HCT116 (cell line): ENCODE results near the gene CFAP97D2. TPM values are rescaled to one million over a fixed set of nuclear protein-coding genes. Genes with fewer than 3 reads are reported as not detected.

Source experiments
- ATAC-seq: fragments of 200-7000 bp; cut with Tn5 transposase; 2 replicates; pipeline ENCODE4 v1.9.1; 2020; ENCODE audit warnings: mild to moderate bottlenecking, moderate library complexity
- BruUV-seq: library from RNA; stranded (reverse); fragments of 400-500 nt; replicated peaks from 2 replicates; lab custom pipeline; 2021; lab: Mats Ljungman, UMichigan
- CTCF ChIA-PET: fragments of 300-600 bp; sonication (Branson Sonifier 250); formaldehyde crosslinking; loops from one replicate; lab custom pipeline; 2021; ENCODE audit warnings: antibody characterized with exemption; lab: Charles Lee
- POLR2A ChIA-PET: fragments of 300-600, 350-600 bp; sonication (Branson Sonifier 250); formaldehyde crosslinking; loops from one replicate; lab custom pipeline; 2021; ENCODE audit warnings: antibody characterized with exemption; lab: Charles Lee
- RAD21 ChIA-PET, 2 experiments: fragments of 300-600 bp; sonication (Branson Sonifier 250); formaldehyde crosslinking; loops; one replicate each; lab custom pipeline; 2023; ENCODE audit warnings: low total read pairs in 2 of 2; ENCODE audit not compliant: uncharacterized antibody in 2 of 2, unreplicated experiment in 2 of 2, low non-redundant PET in 1 of 2; lab: Charles Lee
- DNase-seq: peaks from one replicate; pipeline ENCODE4 v3.0.0-alpha.2; 2010; ENCODE audit warnings: low read depth, low spot score
- H2AFZ ChIP-seq: fragments of 200-600 bp; shearing (Covaris generic), sonication (generic); 2 replicates; pipeline ENCODE4 v1.6.1; 2017; ENCODE audit warnings: low read depth, mixed run types, mixed read lengths, antibody characterized with exemption, low read length; ENCODE audit not compliant: poor library complexity, severe bottlenecking
- H3K27ac ChIP-seq: 2 replicates; pipeline ENCODE4 v1.5.1; 2012; ENCODE audit warnings: low read depth, low read length
- H3K27me3 ChIP-seq: fragments of 200-600 bp; sonication (generic); 2 replicates; pipeline ENCODE4 v1.6.1; 2016; ENCODE audit warnings: mixed run types, low read length, mixed read lengths; ENCODE audit not compliant: insufficient read depth
- H3K36me3 ChIP-seq, 2 experiments: fragments of 200-500 bp in 1 of 2; fragments of 200-600 bp in 1 of 2; sonication (Bioruptor generic) in 1 of 2; sonication (generic) in 1 of 2; 2 replicates each; pipeline versions ENCODE4 v1.5.1 to v1.6.1; 2014 to 2016; ENCODE audit warnings: low read length in 2 of 2, inconsistent platforms in 1 of 2, mixed read lengths in 1 of 2, mixed run types in 1 of 2; ENCODE audit not compliant: insufficient read depth in 2 of 2, control insufficient read depth in 1 of 2
- H3K4me1 ChIP-seq, 2 experiments: fragments of 200-600 bp in 1 of 2; sonication (generic) in 1 of 2; 2 replicates each; pipeline versions ENCODE4 v1.5.1 to v1.6.1; 2012 to 2017; ENCODE audit warnings: low read length in 2 of 2, inconsistent platforms in 1 of 2, mild to moderate bottlenecking in 1 of 2, mixed read lengths in 1 of 2, mixed run types in 1 of 2, moderate library complexity in 1 of 2; ENCODE audit not compliant: insufficient read depth in 2 of 2, control insufficient read depth in 1 of 2
- H3K4me2 ChIP-seq: fragments of 200-600 bp; sonication (generic); 2 replicates; pipeline ENCODE4 v1.6.1; 2017; ENCODE audit warnings: mixed run types, low read length, mixed read lengths
- H3K4me3 ChIP-seq, 2 experiments: fragments of 200-600 bp in 1 of 2; sonication (generic) in 1 of 2; replicated peaks in 1 of 2; 2 replicates each; pipeline ENCODE4 v1.5.1; 2011 to 2016; ENCODE audit warnings: low read length in 2 of 2, control low read depth in 1 of 2, low read depth in 1 of 2, mild to moderate bottlenecking in 1 of 2, mixed read lengths in 1 of 2, mixed run types in 1 of 2
- H3K79me2 ChIP-seq: fragments of 200-600 bp; sonication (generic); 2 replicates; pipeline ENCODE4 v1.6.1; 2017; ENCODE audit warnings: mild to moderate bottlenecking, mixed run types, low read length, moderate library complexity, mixed read lengths; ENCODE audit not compliant: insufficient read depth
- H3K9ac ChIP-seq: fragments of 200-600 bp; sonication (generic); 2 replicates; pipeline ENCODE4 v1.6.1; 2016; ENCODE audit warnings: low read length, mixed read lengths
- H3K9me2 ChIP-seq: fragments of 200-600 bp; sonication (generic), shearing (Covaris generic); 2 replicates; pipeline ENCODE4 v1.6.1; 2017; ENCODE audit warnings: mixed run types, mild to moderate bottlenecking, moderate library complexity; ENCODE audit not compliant: insufficient read depth
- H3K9me3 ChIP-seq, 2 experiments: fragments of 200-500 bp in 1 of 2; fragments of 200-600 bp in 1 of 2; sonication (Bioruptor generic) in 1 of 2; sonication (generic) in 1 of 2; 2 replicates each; pipeline ENCODE4 v1.6.1; 2014 to 2017; ENCODE audit warnings: low read length in 2 of 2, mixed read lengths in 2 of 2, inconsistent platforms in 1 of 2, low read depth in 1 of 2, mild to moderate bottlenecking in 1 of 2, mixed run types in 1 of 2, moderate library complexity in 1 of 2; ENCODE audit not compliant: control insufficient read depth in 1 of 2, insufficient read depth in 1 of 2
- H4K20me1 ChIP-seq: fragments of 200-600 bp; sonication (generic), shearing (Covaris generic); 2 replicates; pipeline ENCODE4 v1.6.1; 2017; ENCODE audit warnings: mixed run types, mild to moderate bottlenecking, moderate library complexity; ENCODE audit not compliant: insufficient read depth
- CBX3 ChIP-seq: IDR thresholded peaks from 2 replicates; pipeline ENCODE4 v1.6.1; 2012; ENCODE audit warnings: low read depth
- CEBPB ChIP-seq: IDR thresholded peaks from 2 replicates; pipeline ENCODE4 v1.6.1; 2012; ENCODE audit warnings: low read depth
- EGR1 ChIP-seq: IDR thresholded peaks from 2 replicates; pipeline ENCODE4 v1.6.1; 2012; ENCODE audit warnings: low read depth
- EZH2 ChIP-seq: fragments of 200-600 bp; sonication (generic); IDR thresholded peaks from 2 replicates; pipeline ENCODE4 v1.6.1; 2017; ENCODE audit warnings: antibody characterized with exemption, mixed run types
- EZH2phosphoT487 ChIP-seq: fragments of 200-600 bp; IDR thresholded peaks from 2 replicates; pipeline ENCODE4 v1.6.1; 2018; ENCODE audit warnings: antibody characterized with exemption, borderline replicate concordance
- FOSL1 ChIP-seq: IDR thresholded peaks from 2 replicates; pipeline ENCODE4 v1.6.1; 2012; ENCODE audit warnings: low read depth
- JUND ChIP-seq: IDR thresholded peaks from 2 replicates; pipeline ENCODE4 v1.6.1; 2012
- POLR2AphosphoS5 ChIP-seq: IDR thresholded peaks from 2 replicates; pipeline ENCODE4 v1.6.1; 2011; ENCODE audit warnings: mild to moderate bottlenecking, low read depth, low read length, moderate library complexity
- SIN3A ChIP-seq: IDR thresholded peaks from 2 replicates; pipeline ENCODE4 v1.6.1; 2012; ENCODE audit warnings: low read depth
- SP1 ChIP-seq: IDR thresholded peaks from 2 replicates; pipeline ENCODE4 v1.6.1; 2012; ENCODE audit warnings: low read depth
- SRF ChIP-seq: IDR thresholded peaks from 2 replicates; pipeline ENCODE4 v1.6.1; 2012; ENCODE audit warnings: low read depth
- TCF7L2 ChIP-seq: IDR thresholded peaks from 2 replicates; pipeline ENCODE4 v1.7.0; 2011; ENCODE audit warnings: borderline replicate concordance, inconsistent platforms; ENCODE audit not compliant: insufficient read depth, insufficient read length; ENCODE audit errors: extremely low read depth
- ZFX ChIP-seq: fragments of 450-650 bp; IDR thresholded peaks from 2 replicates; pipeline ENCODE4 v1.6.1; 2017
- ZNF274 ChIP-seq: fragments of 200-500 bp; sonication (Bioruptor generic); IDR thresholded peaks from 2 replicates; pipeline ENCODE4 v1.6.1; 2014; ENCODE audit warnings: mild to moderate bottlenecking, low read depth, low read length, inconsistent platforms
- intact Hi-C: fragments of 100-400 bp; cut with micrococcal nuclease; formaldehyde crosslinking; loops from 2 replicates; pipeline ENCODE4 v1.10.0; 2022
- total RNA-seq: library from RNA; stranded (reverse); gene quantifications from one replicate; pipeline ENCODE4 v1.2.1, GENCODE V29; 2021; ENCODE audit not compliant: unreplicated experiment
- TF ChIP-seq, protein P1 (sequence below): IDR thresholded peaks from 2 replicates; pipeline ENCODE4 v1.6.1; 2012
- TF ChIP-seq, protein P2 (sequence below), 3 experiments: fragments of 200-600 bp in 1 of 3; sonication (generic) in 1 of 3; IDR thresholded peaks in 2 of 3; conservative IDR thresholded peaks in 1 of 3; 2 replicates each; pipeline ENCODE4 v1.5.1; 2012 to 2017; ENCODE audit warnings: low read depth in 2 of 3, low read length in 2 of 3, antibody characterized with exemption in 1 of 3, borderline replicate concordance in 1 of 3, control low read depth in 1 of 3, mild to moderate bottlenecking in 1 of 3, mixed read lengths in 1 of 3, mixed run types in 1 of 3, moderate library complexity in 1 of 3; ENCODE audit not compliant: insufficient read depth in 1 of 3
- TF ChIP-seq, protein P3 (sequence below): IDR thresholded peaks from 2 replicates; pipeline ENCODE4 v1.6.1; 2011; ENCODE audit warnings: mild to moderate bottlenecking, low read length, moderate library complexity; ENCODE audit not compliant: insufficient replicate concordance; ENCODE audit errors: extremely low read depth
- TF ChIP-seq, protein P4 (sequence below): IDR thresholded peaks from 2 replicates; pipeline ENCODE4 v1.6.1; 2012

Gene CFAP97D2
- total RNA-seq, 1 experiment from 2014 or later = not detected

DNA sequence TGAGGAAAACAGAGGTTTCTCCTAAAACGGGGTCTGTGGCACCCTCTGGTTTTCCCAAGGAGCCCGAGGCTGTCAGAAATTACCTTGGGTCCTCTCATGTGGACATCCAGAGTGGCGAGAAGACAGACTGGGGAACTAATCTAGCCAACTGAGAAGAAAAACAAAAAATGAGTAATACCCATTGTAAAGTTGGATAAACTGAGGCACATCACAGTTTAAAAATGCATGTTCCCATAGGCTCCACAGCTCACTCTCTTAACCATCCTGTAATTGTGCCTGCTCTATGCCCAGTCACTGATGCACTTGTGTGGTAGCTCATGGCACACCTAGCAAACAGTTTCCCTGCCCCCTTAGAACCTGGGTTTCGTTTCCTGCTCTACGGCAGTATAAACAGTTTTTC lies 87.2 kb downstream of the CFAP97D2 start (continued):
- TF ChIP-seq TCF7L2 (no peak), SP1 (no peak), EZH2 (no peak), SRF (no peak), CEBPB (no peak), FOSL1 (no peak), POLR2AphosphoS5 (no peak), ZNF274 (no peak), ZFX (no peak), EGR1 (no peak)
- TF ChIP-seq, protein P1, sequence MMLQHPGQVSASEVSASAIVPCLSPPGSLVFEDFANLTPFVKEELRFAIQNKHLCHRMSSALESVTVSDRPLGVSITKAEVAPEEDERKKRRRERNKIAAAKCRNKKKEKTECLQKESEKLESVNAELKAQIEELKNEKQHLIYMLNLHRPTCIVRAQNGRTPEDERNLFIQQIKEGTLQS = no peak

DNA sequence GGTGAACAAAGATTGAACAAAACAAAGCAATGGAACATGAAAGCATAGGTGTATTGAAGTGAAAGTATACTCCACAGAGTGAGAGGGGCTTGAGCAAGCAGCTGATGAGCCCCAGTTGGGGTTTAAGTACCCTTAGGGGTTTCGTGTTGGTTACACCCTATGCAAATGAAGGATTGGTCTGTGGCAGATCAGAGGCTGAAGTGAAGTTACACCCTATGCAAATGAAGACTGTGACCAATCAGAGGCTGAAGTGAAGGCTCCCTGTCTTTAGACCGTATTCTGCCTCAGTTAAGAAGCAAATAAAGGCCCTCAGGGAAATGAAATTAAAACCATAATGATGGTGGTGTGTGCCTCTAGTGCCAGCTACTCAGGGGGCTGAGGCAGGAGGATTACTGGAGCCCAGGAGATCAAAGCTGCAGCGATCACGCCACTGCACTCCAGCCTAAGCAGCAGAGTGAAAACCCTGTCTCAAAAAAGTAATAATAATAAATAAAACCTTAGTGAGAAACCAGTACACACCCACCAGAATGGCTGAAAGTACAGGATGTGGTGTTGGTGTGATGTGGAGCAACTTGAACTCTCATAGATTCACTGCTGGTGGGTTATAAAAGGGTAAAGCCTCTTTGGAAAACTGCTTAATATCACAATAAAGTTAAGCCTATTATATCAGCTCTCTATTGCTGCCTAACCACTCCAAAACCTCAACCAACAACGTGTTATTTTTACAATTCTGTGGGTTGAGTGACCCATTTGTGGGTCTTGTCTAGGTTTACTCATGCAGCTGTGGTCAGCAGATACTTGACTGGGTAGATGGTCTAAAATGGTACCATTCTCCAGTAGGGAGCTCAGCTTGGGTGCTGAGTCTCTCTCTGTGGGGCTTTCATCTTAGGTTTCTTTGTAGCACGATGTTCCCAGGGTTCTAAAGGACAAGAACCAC lies 89.6 kb downstream of the CFAP97D2 start:
- Histone ChIP-seq H3K9me3 (no peaks in the 10 kb centered on the region), H3K4me2 (no peak overlapping the region), H4K20me1 (no peaks in the 10 kb centered on the region), H3K36me3 (peaks cover 45 to 65% of the 10 kb centered on the region in 2 experiments), H3K9me2 (no peaks in the 10 kb centered on the region), H3K27me3 (no peaks in the 10 kb centered on the region), H3K9ac (no peak overlapping the region), H2AFZ (no peak overlapping the region), H3K27ac (no peak overlapping the region), H3K4me3 (no peak overlapping the region), H3K79me2 (no peaks in the 10 kb centered on the region), H3K4me1 (no peaks in the 10 kb centered on the region)
- BruUV-seq = no TSS peak
- no peak for DNase-seq
- TF ChIP-seq, protein P2, sequence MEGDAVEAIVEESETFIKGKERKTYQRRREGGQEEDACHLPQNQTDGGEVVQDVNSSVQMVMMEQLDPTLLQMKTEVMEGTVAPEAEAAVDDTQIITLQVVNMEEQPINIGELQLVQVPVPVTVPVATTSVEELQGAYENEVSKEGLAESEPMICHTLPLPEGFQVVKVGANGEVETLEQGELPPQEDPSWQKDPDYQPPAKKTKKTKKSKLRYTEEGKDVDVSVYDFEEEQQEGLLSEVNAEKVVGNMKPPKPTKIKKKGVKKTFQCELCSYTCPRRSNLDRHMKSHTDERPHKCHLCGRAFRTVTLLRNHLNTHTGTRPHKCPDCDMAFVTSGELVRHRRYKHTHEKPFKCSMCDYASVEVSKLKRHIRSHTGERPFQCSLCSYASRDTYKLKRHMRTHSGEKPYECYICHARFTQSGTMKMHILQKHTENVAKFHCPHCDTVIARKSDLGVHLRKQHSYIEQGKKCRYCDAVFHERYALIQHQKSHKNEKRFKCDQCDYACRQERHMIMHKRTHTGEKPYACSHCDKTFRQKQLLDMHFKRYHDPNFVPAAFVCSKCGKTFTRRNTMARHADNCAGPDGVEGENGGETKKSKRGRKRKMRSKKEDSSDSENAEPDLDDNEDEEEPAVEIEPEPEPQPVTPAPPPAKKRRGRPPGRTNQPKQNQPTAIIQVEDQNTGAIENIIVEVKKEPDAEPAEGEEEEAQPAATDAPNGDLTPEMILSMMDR (IDR thresholded peaks at IDR 0.05 in 2 of 3, conservative IDR thresholded peaks at IDR 0.05 in 1 of 3; ENCODE audit: borderline replicate concordance in 1 of 3, insufficient read depth in 1 of 3, low read depth in 2 of 3, low read length in 2 of 3) = no peak
- TF ChIP-seq CBX3 (no peak), CEBPB (no peak), EZH2 (no peak), FOSL1 (no peak), SP1 (no peak), JUND (no peak), EZH2phosphoT487 (no peak), EGR1 (no peak), POLR2AphosphoS5 (no peak), SIN3A (no peak), SRF (no peak), ZFX (no peak), ZNF274 (no peak)
- TF ChIP-seq, protein P3, sequence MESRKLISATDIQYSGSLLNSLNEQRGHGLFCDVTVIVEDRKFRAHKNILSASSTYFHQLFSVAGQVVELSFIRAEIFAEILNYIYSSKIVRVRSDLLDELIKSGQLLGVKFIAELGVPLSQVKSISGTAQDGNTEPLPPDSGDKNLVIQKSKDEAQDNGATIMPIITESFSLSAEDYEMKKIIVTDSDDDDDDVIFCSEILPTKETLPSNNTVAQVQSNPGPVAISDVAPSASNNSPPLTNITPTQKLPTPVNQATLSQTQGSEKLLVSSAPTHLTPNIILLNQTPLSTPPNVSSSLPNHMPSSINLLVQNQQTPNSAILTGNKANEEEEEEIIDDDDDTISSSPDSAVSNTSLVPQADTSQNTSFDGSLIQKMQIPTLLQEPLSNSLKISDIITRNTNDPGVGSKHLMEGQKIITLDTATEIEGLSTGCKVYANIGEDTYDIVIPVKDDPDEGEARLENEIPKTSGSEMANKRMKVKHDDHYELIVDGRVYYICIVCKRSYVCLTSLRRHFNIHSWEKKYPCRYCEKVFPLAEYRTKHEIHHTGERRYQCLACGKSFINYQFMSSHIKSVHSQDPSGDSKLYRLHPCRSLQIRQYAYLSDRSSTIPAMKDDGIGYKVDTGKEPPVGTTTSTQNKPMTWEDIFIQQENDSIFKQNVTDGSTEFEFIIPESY = no peak
- TF ChIP-seq, protein P1 = no peak
- TF ChIP-seq, protein P4, sequence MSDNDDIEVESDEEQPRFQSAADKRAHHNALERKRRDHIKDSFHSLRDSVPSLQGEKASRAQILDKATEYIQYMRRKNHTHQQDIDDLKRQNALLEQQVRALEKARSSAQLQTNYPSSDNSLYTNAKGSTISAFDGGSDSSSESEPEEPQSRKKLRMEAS = no peak
- RAD21 ChIA-PET = no interaction called here
- intact Hi-C loops = no loop called here
- no peak for ATAC-seq
- CTCF ChIA-PET = interaction anchor here (0.5 kb wide), 1 partner anchor 315 kb away, joined by 4 read pairs; no protein-coding TSS in a partner anchor
- POLR2A ChIA-PET = no interaction called here
